Kidney epithelial cell (primary cell): Measurements from ENCODE around the gene OR6B2. TPM values are rescaled to one million over a fixed set of nuclear protein-coding genes. Genes with fewer than 3 reads are reported as not detected.
"Not testable (repeated sequence)": the region's sequence is repeated elsewhere in the genome, so short reads cannot be mapped to it uniquely, and the experiment has no call there.

ENCODE experiments used
- DNase-seq: peaks from one replicate; pipeline ENCODE4 v3.0.0-alpha.2; 2010; ENCODE audit warnings: low read depth
- H3K27me3 ChIP-seq: 2 replicates; pipeline ENCODE4 v1.6.0; 2011; ENCODE audit warnings: low read length; ENCODE audit not compliant: control insufficient read depth, insufficient read depth
- H3K36me3 ChIP-seq: 2 replicates; pipeline ENCODE4 v1.5.1; 2011; ENCODE audit warnings: low read length; ENCODE audit not compliant: control insufficient read depth, insufficient read depth
- H3K4me3 ChIP-seq: 2 replicates; pipeline ENCODE4 v1.5.1; 2011; ENCODE audit warnings: low read depth, mild to moderate bottlenecking, control low read depth, low read length
- CTCF ChIP-seq: IDR thresholded peaks from 2 replicates; pipeline ENCODE4 v1.5.1; 2011; ENCODE audit warnings: mild to moderate bottlenecking, moderate library complexity, low read length, control low read depth, inconsistent platforms; ENCODE audit not compliant: insufficient read depth, poor library complexity, severe bottlenecking
- total RNA-seq: library from RNA; depleted of rRNA; stranded (reverse); fragments of >200 nt; gene quantifications from 2 replicates; pipeline ENCODE4 v1.2.3, GENCODE V29; 2015

Gene OR6B2
- total RNA-seq, 1 donor from 2014 or later, result not detected

- Histone ChIP-seq H3K4me3 (no peak overlapping the region), H3K36me3 (no peaks in the 10 kb centered on the region), H3K27me3 (peaks cover 14% of the 10 kb centered on the region)
- DNase-seq, result no peak
- no peak for TF ChIP-seq CTCF
These were observed 18.0 kb upstream of the OR6B2 start for GRCh38 chr2:240048237-240048636.

- TF ChIP-seq CTCF, result no peak
- no peak for DNase-seq
- Histone ChIP-seq H3K36me3 (no peaks in the 10 kb centered on the region), H3K27me3 (peaks cover 19% of the 10 kb centered on the region), H3K4me3 (no peak overlapping the region)
These were observed 14.9 kb upstream of the OR6B2 start for GRCh38 chr2:240045098-240045497.

GRCh38 chr2:240044096-240044495 lies 13.9 kb upstream of the OR6B2 start:
- DNase-seq, H3K36me3 ChIP-seq, H3K4me3 ChIP-seq: not testable (repeated sequence)
- peaks cover 22% of the 10 kb centered on the region for H3K27me3 ChIP-seq

- Histone ChIP-seq H3K27me3 (peaks cover 20% of the 10 kb centered on the region), H3K4me3 (no peak overlapping the region), H3K36me3 (no peaks in the 10 kb centered on the region)
- DNase-seq, result no peak
- no peak for TF ChIP-seq CTCF
These were observed 13.2 kb upstream of the OR6B2 start for GRCh38 chr2:240043279-240043989.

- DNase-seq, result no peak
- TF ChIP-seq CTCF, result no peak
- Histone ChIP-seq H3K4me3 (no peak overlapping the region), H3K36me3 (no peaks in the 10 kb centered on the region), H3K27me3 (peaks cover 18% of the 10 kb centered on the region)
These were observed 12.5 kb upstream of the OR6B2 start for GRCh38 chr2:240042740-240043139.

GRCh38 chr2:240041363-240041762 lies 11.1 kb upstream of the OR6B2 start:
- DNase-seq, result no peak
- peaks cover 18% of the 10 kb centered on the region for H3K27me3 ChIP-seq
- no peak for TF ChIP-seq CTCF
- H3K4me3 ChIP-seq, result no peak overlapping the region
- H3K36me3 ChIP-seq, result no peaks in the 10 kb centered on the region
